Hindlimb muscle (tissue), 1 donor: ENCODE data around the gene MPRIP. TPM values are rescaled to one million over a fixed set of nuclear protein-coding genes. Genes with fewer than 3 reads are reported as not detected.
A peak's percentile ranks its signal among the peaks of the same experiment; 100 is the strongest.

Experiments used
- DNase-seq: peaks from one replicate; pipeline ENCODE4 v3.0.0-alpha.2; 2013
- polyA plus RNA-seq: library from polyadenylated mRNA; unstranded; fragments of 120-200 nt; gene quantifications from one replicate; pipeline ENCODE4 v1.2.1, GENCODE V29; 2013; ENCODE audit not compliant: insufficient read length

The MPRIP gene
- polyA plus RNA-seq, 1 donor: 228 TPM

- DNase-seq: no peak
Observed at GRCh38 chr17:17030515-17031211, 11.6 kb upstream of the MPRIP start.

GRCh38 chr17:17032131-17032692, 10.0 kb upstream of the MPRIP start:
- peak; percentile 52 for DNase-seq

GRCh38 chr17:17033466-17033865, 8.8 kb upstream of the MPRIP start:
- DNase-seq: no peak

GRCh38 chr17:17034026-17034425, 8.2 kb upstream of the MPRIP start:
- DNase-seq: no peak

- no peak for DNase-seq
Observed at GRCh38 chr17:17034496-17035075, 7.7 kb upstream of the MPRIP start.

- DNase-seq: no peak
Observed at GRCh38 chr17:17035490-17035889, 6.8 kb upstream of the MPRIP start.

GRCh38 chr17:17035920-17036523, 6.2 kb upstream of the MPRIP start:
- DNase-seq: no peak

- DNase-seq: no peak
Observed at GRCh38 chr17:17036524-17036998, 5.7 kb upstream of the MPRIP start.

- no peak for DNase-seq
Observed at GRCh38 chr17:17039911-17040310, 2.3 kb upstream of the MPRIP start.

GRCh38 chr17:17041018-17041521, 1.2 kb upstream of the MPRIP start:
- peak; percentile 32 for DNase-seq

- peak; percentile 98 for DNase-seq
Observed at GRCh38 chr17:17041571-17042383, 480 bp upstream of the MPRIP start.

- DNase-seq: no peak
Observed at GRCh38 chr17:17042851-17043460, 699 bp downstream of the MPRIP start.

GRCh38 chr17:17043461-17044271, 1.4 kb downstream of the MPRIP start:
- no peak for DNase-seq

- peak; percentile 87 for DNase-seq
Observed at GRCh38 chr17:17044846-17045561, 2.7 kb downstream of the MPRIP start.

- DNase-seq: no peak
Observed at GRCh38 chr17:17048106-17048505, 5.8 kb downstream of the MPRIP start.

GRCh38 chr17:17050346-17051345, 8.4 kb downstream of the MPRIP start:
- DNase-seq: no peak

- no peak for DNase-seq
Observed at GRCh38 chr17:17051380-17051779, 9.1 kb downstream of the MPRIP start.

GRCh38 chr17:17051791-17052461, 9.7 kb downstream of the MPRIP start:
- DNase-seq: no peak
